Measurements from ENCODE around the gene ART4.

The ART4 gene

DNA sequence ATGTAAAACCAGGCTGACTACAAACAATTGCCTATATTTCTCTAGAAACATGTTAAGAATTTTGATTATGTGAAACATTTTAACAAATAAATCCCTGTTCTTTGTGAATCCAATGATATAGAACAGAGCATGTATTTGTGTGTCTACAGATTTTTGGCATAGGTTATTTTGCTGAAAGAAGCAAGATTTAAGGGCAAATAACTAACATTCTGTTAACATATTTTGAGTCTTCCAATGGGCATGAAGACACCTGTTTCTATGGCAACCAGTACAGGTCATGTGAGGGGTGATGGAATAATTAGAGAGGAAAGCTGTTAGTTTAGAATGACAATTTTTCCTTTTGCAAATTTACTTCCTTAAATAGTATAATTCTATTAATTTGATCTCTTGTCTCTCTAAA, 8.8 kb downstream of the ART4 start:
- no peaks in the 10 kb centered on the region for H3K36me3 ChIP-seq (ENCODE audit: control insufficient read depth in 2 of 2, insufficient read depth in 1 of 2, low read length in 2 of 2)
- CTCF ChIA-PET = interaction anchor here (0.5 to 1.8 kb wide), 5 partner anchors 9 to 112 kb away, joined by 3 to 6 read pairs (median 3); no protein-coding TSS in a partner anchor
- H3K4me3 ChIP-seq (ENCODE audit: low read depth, low read length) = no peak overlapping the region
- POLR2A ChIA-PET = interaction anchor here (0.5 to 1.3 kb wide), 2 partner anchors 31 to 71 kb away, joined by 3 to 5 read pairs; partner anchors contain the start of genes C12orf60 and WBP11
- TF ChIP-seq ZNF16 (tag by site-specific recombination; IDR thresholded peaks at IDR 0.05; ENCODE audit: low read depth) = no peak
- TF ChIP-seq GFI1B (tag by site-specific recombination; IDR thresholded peaks at IDR 0.05) = no peak
- no peak for TF ChIP-seq ZFHX2 (tag by site-specific recombination; conservative IDR thresholded peaks at IDR 0.05)
- TF ChIP-seq ZNF248 (tag by site-specific recombination; IDR thresholded peaks at IDR 0.05) = no peak
- H3K4me1 ChIP-seq (ENCODE audit: control insufficient read depth, insufficient read depth, low read length) = no peaks in the 10 kb centered on the region; the same call in 1 of the 2 replicates
- H3K9me3 ChIP-seq (ENCODE audit: control insufficient read depth, insufficient read depth, low read depth, low read length) = no peaks in the 10 kb centered on the region
- H3K27ac ChIP-seq (ENCODE audit: extremely low read depth, low read depth, low read length) = no peak overlapping the region

DNA sequence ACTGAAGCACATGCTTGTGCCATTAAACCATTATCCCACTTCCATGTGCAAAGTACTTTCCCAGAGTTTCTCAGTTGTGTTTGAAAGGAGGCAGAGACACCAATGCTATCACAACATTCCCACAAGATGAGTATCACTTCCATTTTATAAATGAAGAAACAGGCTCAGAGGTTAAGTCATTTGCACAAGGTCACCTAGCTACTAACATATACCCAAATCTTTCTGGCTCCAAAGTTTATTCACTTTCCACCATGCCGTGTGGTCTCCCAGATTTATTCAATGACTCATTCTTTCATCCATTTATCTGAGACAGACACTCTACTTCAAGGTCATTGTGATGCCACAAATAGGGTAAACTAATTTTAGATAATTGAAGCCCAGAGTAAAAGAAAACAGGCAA, 9.4 kb downstream of the ART4 start:
- H3K9me3 ChIP-seq (ENCODE audit: control insufficient read depth, insufficient read depth, low read depth, low read length) = no peaks in the 10 kb centered on the region
- H3K4me1 ChIP-seq (ENCODE audit: control insufficient read depth, insufficient read depth, low read length) = no peaks in the 10 kb centered on the region; the same call in 1 of the 2 replicates
- TF ChIP-seq ZNF514 (tag by site-specific recombination; IDR thresholded peaks at IDR 0.05) = no peak
- 0 out of 2 replicates have a peak, but pooled peaks have one; percentile 13 for TF ChIP-seq PRDM1 (tag by site-specific recombination; IDR thresholded peaks at IDR 0.05)
- POLR2A ChIA-PET = no interaction called here
- CTCF ChIA-PET = interaction anchor here (1.3 to 1.8 kb wide), 2 partner anchors 9 to 22 kb away, joined by 3 to 6 read pairs; no protein-coding TSS in a partner anchor
- no peak overlapping the region for H3K4me3 ChIP-seq (ENCODE audit: low read depth, low read length)
- no peaks in the 10 kb centered on the region for H3K36me3 ChIP-seq (ENCODE audit: control insufficient read depth in 2 of 2, insufficient read depth in 1 of 2, low read length in 2 of 2)
- H3K27ac ChIP-seq (ENCODE audit: extremely low read depth, low read depth, low read length) = no peak overlapping the region

DNA sequence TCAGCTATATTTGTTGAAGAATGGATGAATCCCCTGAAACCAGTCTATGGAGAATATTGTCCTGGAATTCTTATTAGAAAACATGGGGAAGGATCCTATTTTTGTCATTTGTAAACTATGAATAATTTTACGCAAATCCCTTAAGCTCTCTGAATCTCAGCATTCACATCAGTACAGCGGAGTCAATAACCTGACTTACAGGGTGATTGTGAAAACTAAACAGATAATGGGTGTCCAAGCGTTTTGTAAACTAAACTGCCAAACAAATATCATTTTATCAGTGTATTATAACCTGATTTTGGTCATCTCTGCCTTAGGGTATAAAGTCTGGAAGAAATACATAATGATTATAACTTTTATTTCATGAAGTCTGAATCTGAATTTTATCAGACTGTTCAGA, 10.0 kb downstream of the ART4 start:
- no peaks in the 10 kb centered on the region; the same call in 1 of the 2 replicates for H3K4me1 ChIP-seq (ENCODE audit: control insufficient read depth, insufficient read depth, low read length)
- no peaks in the 10 kb centered on the region for H3K36me3 ChIP-seq (ENCODE audit: control insufficient read depth in 2 of 2, insufficient read depth in 1 of 2, low read length in 2 of 2)
- ChIA-PET CTCF (interaction anchor here (0.6 to 1.3 kb wide), 2 partner anchors 8 to 659 kb away, joined by 3 to 6 read pairs; no protein-coding TSS in a partner anchor), POLR2A (no interaction called here)
- H3K9me3 ChIP-seq (ENCODE audit: control insufficient read depth, insufficient read depth, low read depth, low read length) = no peaks in the 10 kb centered on the region
- H3K27ac ChIP-seq (ENCODE audit: extremely low read depth, low read depth, low read length) = no peak overlapping the region
- TF ChIP-seq ZNF544 (tag by site-specific recombination; IDR thresholded peaks at IDR 0.05) = no peak
- no peak for TF ChIP-seq GLIS1 (tag by site-specific recombination; IDR thresholded peaks at IDR 0.05)
- no peak for TF ChIP-seq ZSCAN16 (tag by site-specific recombination; IDR thresholded peaks at IDR 0.05)
- TF ChIP-seq BCL11A (tag by site-specific recombination; IDR thresholded peaks at IDR 0.05; ENCODE audit: low read depth) = no peak
- no peak for TF ChIP-seq ZNF175 (tag by site-specific recombination; IDR thresholded peaks at IDR 0.05)
- TF ChIP-seq ZNF416 (tag by site-specific recombination; IDR thresholded peaks at IDR 0.05) = no peak
- TF ChIP-seq ZNF174 (tag by site-specific recombination; IDR thresholded peaks at IDR 0.05) = no peak
- TF ChIP-seq ZNF350 (tag by site-specific recombination; IDR thresholded peaks at IDR 0.05) = no peak
- TF ChIP-seq ZNF530 (tag by site-specific recombination; IDR thresholded peaks at IDR 0.05; ENCODE audit: low read depth) = no peak
- no peak overlapping the region for H3K4me3 ChIP-seq (ENCODE audit: low read depth, low read length)

- POLR2A ChIA-PET = interaction anchor here (1.2 kb wide), 1 partner anchor 58 kb away, joined by 3 read pairs; a partner anchor contains a TSS
- Histone ChIP-seq H3K4me3 (ENCODE audit: low read depth, low read length) (no peak overlapping the region), H3K9me3 (ENCODE audit: control insufficient read depth, insufficient read depth, low read depth, low read length) (no peaks in the 10 kb centered on the region), H3K27ac (ENCODE audit: extremely low read depth, low read depth, low read length) (no peak overlapping the region), H3K4me1 (ENCODE audit: control insufficient read depth, insufficient read depth, low read length) (no peaks in the 10 kb centered on the region; the same call in 1 of the 2 replicates), H3K36me3 (ENCODE audit: control insufficient read depth in 2 of 2, insufficient read depth in 1 of 2, low read length in 2 of 2) (no peaks in the 10 kb centered on the region)
- CTCF ChIA-PET = interaction anchor here (0.5 kb wide), 1 partner anchor 63 kb away, joined by 4 read pairs; no protein-coding TSS in a partner anchor
- TF ChIP-seq PRDM4 (tag by site-specific recombination; IDR thresholded peaks at IDR 0.05) = no peak
- TF ChIP-seq ZNF585B (tag by site-specific recombination; IDR thresholded peaks at IDR 0.05) = no peak
- no peak for TF ChIP-seq ZNF221 (tag by site-specific recombination; IDR thresholded peaks at IDR 0.05; ENCODE audit: borderline replicate concordance)
- TF ChIP-seq ZNF175 (tag by site-specific recombination; IDR thresholded peaks at IDR 0.05) = no peak
- TF ChIP-seq, protein P1, sequence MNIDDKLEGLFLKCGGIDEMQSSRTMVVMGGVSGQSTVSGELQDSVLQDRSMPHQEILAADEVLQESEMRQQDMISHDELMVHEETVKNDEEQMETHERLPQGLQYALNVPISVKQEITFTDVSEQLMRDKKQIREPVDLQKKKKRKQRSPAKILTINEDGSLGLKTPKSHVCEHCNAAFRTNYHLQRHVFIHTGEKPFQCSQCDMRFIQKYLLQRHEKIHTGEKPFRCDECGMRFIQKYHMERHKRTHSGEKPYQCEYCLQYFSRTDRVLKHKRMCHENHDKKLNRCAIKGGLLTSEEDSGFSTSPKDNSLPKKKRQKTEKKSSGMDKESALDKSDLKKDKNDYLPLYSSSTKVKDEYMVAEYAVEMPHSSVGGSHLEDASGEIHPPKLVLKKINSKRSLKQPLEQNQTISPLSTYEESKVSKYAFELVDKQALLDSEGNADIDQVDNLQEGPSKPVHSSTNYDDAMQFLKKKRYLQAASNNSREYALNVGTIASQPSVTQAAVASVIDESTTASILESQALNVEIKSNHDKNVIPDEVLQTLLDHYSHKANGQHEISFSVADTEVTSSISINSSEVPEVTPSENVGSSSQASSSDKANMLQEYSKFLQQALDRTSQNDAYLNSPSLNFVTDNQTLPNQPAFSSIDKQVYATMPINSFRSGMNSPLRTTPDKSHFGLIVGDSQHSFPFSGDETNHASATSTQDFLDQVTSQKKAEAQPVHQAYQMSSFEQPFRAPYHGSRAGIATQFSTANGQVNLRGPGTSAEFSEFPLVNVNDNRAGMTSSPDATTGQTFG (tag by site-specific recombination; IDR thresholded peaks at IDR 0.05; ENCODE audit: borderline replicate concordance) = no peak
- TF ChIP-seq SETDB1 (IDR thresholded peaks at IDR 0.05; ENCODE audit: insufficient read length, low read length) = no peak
- no peak for TF ChIP-seq ZNF488 (tag by site-specific recombination; IDR thresholded peaks at IDR 0.05)
Observed at GRCh38 chr12:14828892-14829291, 14.4 kb downstream of the ART4 start.
